Stimulated activated CD8-positive, alpha-beta memory T cell treated with anti-CD3 and anti-CD28 coated beads, Interleukin-7, amount 100 ng/mL, for 24 hours (primary cell): Measurements from ENCODE around the gene CNTFR.

Experiments used
- DNase-seq: peaks from one replicate; pipeline ENCODE4 v3.0.0-alpha.2; 2020; ENCODE audit warnings: low read depth

CNTFR gene

DNA sequence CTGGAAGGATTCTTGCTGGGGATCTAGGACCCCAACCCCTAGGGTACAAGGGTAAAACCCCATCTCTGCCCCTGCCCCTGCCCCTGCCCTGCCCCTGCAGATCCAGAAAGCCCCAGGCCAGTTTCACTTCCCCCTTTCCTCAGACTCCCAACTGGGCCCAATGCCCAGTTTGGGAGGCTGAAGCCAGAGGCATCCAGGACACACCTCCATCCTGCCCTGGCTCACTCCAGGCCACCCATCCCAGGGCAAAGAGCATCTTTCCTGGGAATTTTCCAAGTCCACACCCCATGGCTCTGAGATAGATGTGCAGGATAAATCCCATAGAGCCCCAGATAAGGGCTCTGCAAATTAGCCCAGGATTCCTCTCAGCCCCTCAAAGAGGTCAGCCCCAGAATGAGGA, 17.4 kb downstream of the CNTFR start:
- no peak for DNase-seq

DNA sequence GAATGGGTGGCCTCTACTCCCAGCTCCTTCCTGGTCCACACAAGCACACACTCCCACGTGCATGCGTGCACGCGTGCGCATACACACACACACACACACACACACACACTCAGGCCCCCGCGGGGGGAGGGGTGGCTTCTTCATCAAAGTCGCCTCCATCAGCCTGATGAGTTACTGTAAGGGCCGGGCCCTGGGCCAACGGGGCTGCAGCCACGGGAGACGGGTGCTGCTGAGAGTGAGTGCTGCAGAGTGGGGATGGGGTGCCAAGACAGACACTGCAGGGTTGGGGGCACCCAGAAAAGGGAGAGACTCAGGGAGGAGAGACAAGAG, 18.1 kb downstream of the CNTFR start:
- no peak for DNase-seq

DNA sequence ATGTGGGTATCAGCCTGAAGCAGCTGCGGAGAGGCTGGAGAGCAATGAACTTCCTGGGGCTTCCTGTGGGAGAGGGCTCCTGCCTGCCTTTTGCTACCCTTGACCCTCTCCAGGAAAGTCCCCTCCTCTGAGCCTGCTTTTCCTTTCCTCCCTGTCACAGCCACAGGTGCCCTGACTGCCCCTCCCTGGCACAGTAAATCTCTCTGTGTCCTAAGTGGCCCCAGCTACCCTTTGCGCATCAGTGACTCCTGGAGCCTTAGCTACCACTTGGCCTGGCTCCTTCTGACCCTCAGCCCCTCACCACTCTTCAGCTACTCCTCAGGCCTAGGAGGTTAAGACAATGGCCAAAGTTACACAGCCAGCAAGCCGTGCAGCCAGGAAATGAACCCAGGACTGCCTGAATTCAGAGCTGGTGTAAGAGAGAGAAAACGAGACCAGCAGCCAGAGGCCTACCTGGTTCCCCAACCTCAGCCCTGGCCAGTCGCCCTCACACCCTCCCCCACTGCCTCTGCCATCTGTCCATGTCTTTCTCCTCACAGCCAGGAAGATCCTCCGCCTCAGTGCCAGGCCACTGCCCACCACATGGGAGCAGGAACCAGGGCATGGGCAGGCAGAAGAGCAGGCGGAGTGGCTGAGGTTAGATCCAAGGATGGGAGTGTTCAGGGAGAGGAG, 18.6 kb downstream of the CNTFR start:
- DNase-seq = no peak

DNA sequence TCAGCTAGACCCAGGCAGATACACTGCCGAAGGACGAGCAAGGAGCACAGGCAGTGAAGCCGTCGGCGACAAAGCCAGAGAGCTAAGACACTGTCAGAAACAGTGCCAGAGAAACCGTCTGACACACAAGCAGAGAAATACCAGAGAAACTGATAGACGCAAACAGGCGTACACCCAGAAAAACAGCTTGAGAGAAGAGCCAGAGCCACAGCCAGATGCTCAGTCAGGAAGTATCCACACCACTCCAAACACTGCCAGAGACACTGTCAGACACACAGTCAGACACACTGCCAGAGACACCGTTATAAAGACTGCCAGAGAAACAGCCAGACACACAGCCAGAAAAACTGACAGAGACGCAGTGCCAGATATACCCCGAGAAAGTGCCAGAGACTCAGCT, 19.1 kb downstream of the CNTFR start:
- no peak for DNase-seq

DNA sequence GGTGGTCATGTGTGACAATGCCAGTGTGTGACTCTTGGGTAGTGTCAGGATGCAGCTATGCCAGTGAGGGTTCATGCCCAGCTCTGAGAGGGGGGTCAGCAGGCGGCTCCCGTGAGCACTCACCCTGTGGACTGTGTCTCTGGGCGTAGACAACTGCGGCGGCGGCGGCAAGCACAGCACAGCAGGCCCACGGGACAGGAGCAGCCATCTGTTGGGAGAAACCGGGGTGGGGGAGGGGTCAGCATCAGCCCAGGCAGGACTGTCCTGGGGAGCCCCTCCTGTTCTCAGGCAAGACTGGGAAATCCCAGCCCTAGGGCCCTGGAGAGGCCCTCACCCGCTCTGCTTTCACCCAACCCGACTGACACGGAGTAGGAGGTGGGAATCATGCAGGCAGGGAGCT, 20.8 kb downstream of the CNTFR start:
- no peak for DNase-seq

DNA sequence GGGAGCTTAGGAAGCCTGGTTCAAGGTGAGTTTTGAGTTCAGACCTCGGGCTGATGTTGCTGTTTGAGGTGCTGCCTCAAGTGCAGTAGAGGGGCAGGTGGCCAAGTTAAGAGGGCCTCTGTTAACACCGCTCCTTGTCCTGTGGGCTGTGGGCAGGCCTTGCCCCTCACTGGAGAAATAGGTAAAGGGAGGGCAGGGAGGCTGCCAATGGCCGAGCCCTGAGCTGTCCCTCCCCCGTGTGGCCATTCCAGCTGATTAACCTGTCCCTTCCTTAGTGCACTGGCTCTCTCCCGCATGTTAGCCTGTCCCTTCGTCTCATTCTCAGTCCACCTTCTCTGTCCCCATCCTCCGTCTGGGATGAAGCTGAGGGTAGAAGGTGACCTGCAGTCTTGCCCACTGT, 21.4 kb downstream of the CNTFR start:
- no peak for DNase-seq

DNA sequence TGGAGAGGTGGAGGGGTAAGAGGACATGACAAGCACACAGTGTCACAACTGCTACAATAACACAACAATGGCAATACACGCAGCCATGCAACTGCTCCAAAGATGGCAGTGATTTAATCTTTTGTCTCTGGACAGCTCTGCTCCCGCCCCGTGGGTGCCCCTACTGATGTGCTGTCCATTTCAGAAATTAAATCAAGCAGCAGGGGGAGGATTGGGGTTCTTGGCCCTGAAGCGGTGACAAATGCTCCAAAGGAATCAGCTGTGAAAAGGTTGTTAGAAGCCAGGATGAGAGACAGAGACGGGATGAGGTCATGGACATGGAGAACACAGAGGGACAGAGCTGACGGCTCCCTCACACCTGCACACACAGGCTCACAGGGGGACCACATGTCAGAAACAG, 22.6 kb downstream of the CNTFR start:
- DNase-seq = no peak

DNA sequence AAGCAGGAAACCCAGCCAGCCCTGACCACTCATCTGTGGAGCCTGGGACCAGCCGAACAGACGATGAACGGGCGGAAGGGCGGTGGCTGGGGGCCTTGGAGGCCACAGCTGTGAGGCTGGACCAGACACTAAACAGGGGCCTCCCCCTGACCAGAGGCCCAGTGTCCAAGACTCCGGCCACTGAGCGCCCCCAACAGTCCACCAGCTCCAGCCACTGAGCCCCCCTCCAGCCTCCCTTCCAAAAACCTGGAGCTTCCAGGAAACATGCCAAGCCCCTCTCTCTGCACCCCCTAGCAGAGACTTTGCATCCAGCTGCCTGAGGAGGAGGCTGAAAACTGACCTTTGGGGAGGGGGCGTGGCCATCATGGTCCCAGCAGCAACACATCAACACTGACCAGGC, 23.2 kb downstream of the CNTFR start:
- DNase-seq = no peak

DNA sequence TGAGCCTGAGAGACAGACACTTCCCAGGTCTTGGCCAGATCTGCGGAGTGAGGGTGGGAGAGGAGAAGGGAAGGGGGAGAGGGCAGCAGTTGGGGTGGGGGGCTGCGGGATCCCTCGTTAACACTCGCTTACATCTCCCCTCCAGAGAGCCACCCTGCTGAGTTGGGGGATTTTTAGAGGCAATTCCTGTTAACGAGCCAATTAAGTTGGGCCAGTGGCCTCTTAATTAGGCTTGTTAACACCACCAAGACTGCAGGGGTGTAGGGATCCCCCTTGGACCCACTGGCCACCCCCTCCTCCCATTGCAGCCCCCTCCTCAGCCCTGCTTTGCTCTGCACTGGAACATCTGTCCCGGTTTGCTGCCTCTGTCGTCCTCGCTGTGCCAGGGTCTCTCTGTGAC, 23.7 kb downstream of the CNTFR start:
- no peak for DNase-seq

DNA sequence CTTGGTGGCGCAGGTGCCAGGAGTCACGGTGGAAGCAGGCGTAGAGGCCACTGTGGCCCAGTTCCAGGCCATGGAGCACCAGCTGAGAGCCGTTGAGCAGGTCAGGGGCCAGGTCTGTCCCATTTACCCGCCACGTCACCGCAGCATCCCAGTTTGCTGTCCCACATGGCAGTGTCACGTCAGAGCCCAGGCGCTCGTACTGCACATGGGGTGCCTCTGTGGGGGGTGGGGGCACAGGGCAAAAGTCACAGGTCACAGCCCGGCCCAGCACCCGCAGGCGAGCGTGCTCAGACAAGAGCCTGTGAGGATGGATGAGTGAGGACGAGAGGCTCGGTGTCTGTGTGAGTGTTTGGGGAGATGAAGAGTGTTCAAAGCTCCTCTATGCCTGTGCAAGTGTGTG, 24.9 kb downstream of the CNTFR start:
- no peak for DNase-seq

DNA sequence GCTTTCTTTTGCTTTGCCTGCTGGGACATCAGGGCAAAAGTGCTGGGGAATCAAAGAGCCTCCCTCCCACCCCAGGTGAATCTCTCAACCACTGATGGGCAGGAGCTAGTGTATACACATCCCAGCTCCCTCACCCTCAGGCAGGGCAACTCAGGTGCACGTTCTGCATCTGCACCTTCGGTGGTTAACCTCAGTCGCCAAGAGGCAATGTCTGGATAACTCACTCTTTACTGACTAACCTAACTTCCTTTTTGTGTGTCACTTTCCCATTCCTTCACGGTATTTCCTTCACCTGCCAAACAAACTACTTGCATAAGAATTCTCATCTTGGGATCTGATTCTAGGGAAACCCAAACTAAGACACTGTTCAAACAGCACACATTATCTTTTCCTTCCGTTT, 26.3 kb downstream of the CNTFR start:
- DNase-seq = no peak

DNA sequence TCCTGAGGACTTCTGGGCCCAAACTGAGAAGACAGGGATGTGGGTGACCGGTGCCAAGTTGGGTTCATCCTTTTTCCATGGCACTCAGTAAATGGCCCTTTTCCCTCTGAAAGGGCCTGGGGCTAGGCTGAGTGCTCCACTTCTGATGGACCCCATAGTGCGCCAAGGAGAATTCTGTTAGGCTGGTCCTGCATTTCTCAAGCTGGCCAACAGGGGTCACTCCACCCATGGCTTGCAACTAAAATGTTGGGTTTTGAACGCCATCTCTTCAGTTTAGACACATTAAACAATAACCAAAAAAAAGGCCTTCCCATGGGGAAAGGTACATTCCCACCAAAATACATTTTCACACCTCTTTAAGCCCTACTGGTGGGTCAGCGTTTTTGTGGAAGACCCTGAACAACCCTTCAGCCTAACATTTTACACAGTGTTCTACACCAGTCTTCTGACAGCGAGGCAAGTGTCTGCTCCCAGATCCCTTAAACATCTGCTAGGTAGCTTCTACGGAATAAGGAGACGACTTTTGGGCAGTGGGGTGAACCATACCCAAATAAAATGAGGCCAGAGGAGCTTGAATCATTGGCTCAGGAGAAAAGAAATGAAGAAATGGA, 27.3 kb downstream of the CNTFR start:
- DNase-seq = no peak

DNA sequence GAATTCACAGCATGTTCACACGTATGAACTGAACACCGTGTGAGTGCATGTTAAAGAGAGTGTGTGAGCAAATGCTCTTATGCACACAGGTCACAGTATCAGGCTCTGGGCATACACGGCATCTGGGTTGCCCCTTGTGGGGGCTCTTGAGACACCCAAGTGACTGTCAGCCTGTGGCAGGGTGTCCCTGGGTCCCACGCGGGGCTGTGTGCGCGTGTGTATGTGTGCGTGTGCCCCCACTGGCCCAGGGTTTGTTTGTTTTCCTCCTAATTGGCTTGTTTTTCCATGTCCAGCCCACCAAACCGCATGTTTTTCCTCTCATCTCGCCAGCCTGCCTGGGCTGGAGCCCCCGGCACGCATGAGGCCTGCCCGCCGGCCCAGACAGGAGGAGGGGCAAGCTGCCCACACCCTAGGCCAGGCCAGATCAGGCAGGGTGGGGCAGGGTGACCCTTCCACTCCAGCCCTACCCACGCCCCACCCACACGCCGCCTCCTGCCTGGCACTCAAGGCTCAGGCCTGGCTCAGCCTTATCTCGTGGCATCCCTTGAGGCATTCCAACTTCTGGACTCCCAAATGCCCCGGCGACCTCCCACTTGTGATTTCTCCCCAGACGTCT, 28.8 kb downstream of the CNTFR start:
- DNase-seq = no peak

DNA sequence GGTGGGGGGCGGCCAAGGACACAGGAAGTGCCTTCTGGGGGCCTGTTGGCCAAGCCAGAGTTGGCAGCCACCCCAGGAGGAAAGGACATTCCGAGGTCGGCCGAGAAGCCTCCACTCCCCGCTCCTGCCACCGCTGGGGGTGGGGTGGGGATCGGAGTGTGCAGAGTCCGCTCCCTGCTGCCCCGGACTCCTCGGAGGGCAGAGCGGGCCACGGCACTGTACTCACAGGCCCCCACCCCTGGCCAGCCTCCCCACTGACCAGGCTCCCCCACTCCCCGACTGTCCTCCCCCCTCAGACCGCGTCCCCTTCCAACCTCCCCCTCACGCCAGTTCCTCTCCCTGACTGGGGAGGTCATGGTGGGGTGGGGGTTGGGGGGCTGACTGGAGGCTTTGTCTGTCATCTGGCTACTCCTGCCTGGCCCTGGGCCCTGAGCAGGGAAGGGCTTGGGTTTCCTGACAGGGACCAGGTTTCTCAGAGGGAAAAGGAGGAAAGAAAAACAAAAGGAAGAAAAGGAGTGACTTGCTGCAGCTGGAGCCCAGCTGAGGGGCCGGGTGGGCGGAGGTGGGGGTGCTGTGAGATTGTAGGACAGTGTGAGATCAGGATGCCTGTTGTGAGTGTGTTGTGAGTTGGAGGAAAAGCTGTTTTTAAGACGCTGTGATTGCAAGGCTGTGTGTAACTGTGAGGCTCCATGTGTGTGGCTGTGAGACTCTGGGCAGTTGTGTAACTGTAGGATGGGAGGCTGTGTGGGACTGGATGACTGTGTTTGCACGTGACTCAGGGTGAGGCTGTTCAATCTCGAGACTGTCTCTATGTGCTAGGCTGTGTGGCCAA, 29.7 kb downstream of the CNTFR start:
- DNase-seq = no peak

DNA sequence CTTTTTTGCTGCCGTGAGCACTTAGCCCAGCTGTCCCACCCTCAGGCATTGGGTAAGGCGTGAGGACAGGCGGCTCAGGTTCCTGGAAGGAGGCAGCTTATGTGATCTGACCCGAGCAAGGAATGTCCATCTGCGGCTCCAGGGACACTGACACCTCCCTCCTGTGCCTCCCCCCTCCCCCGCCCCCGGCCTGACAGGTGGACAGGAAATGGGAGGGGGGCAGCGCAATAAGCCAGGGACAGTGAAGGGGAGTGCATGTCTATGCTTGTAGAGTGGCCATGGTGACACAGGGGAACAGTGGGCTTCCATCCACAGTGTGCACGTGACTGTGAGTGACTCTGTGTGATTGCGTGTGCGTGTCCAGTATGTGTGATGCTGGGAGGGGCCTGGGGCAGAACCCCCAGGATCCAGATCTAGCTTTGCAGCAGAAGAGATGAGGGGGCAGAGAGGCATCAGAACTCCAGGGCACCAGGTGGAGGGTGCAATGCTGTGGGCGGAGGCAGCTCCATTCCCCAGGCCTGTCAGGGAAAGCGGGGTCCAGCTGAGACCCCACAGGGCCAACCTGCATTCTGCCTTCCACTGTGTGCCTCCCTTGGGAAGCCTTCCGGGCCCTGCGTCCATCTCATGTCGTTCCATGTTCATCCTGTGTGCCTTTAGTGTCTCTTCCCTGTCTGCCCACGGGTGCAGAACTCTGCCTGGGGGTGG, 30.5 kb downstream of the CNTFR start:
- DNase-seq = no peak

DNA sequence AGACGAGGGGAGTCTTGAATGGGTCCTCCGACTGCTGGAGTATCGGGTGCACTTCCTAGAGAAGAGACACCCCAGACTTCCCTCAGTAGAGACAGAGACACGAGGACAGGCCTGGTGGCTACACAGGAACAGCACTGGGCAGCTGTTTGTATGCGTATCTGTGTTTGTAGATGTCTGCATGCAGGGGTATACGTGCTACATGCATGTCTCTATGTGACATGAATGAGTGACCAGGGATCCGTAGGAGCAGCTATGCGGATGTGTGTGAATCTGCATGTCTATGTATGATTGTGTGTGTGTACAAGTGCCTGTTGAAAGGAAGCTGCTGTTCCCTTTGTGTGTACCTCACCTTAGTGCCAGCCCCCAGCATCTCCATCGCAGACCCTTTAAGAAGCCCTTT, 31.2 kb downstream of the CNTFR start:
- no peak for DNase-seq

DNA sequence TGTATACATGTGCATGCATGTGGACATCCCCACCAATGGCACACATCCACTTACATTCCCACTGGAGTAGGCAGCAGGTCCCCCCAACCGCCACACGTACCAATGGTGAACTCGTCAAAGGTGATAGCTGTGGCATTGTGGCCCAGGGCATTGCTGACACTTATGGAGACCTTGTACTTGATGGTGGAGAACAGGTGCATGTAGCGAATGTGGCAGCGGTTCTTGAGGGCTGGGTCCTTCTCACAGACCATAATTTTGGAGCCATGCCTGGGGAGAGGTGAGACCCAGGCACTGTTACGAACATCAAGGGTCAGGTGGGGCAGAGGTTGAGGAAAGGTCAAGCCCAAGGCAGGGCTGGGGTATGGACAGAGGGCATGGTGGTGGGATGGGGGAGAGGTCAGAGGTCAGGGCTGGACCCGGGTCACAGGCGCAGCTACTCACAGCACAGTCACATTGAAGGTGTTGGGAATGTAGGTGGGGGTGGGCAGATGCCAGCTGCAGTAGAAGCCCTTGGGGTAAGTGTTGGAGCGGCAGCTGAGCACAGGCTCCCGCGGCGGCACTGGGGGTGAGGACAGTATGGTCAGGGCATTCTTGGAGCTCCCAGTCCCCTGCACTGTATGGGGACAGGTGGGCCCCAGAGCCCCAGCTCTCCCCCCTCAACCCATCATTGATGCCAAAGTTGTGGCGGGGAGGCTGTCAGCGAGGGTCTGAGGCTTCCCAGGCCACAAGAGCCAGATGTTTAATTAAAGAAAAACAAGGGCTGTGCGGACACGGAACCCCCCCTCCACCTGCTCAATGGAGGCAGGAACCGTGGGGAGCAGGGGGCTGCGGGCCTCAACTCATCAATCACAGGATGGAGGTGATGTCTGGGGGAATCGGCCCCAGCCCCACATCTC, 31.9 kb downstream of the CNTFR start:
- no peak for DNase-seq

DNA sequence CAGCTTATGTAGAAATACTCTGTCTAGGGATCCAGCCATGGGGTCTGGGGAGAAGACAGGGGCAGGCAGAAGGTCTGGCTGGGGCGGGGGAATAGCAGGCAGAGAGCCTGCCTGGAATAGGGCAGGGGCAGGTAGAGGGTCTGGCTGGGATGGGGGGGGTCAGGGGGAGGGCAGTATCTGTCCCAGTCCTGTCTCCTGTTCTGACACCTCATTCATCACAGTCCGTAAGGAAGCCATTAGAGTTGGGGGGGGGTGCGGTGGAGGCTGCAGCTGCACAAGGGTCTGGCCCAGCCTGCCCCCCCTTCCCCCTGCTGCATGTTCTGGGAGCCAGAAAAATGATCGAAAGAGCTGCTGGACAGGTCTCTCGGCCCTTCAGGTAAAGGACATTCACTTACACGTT, 32.6 kb downstream of the CNTFR start:
- DNase-seq = no peak

DNA sequence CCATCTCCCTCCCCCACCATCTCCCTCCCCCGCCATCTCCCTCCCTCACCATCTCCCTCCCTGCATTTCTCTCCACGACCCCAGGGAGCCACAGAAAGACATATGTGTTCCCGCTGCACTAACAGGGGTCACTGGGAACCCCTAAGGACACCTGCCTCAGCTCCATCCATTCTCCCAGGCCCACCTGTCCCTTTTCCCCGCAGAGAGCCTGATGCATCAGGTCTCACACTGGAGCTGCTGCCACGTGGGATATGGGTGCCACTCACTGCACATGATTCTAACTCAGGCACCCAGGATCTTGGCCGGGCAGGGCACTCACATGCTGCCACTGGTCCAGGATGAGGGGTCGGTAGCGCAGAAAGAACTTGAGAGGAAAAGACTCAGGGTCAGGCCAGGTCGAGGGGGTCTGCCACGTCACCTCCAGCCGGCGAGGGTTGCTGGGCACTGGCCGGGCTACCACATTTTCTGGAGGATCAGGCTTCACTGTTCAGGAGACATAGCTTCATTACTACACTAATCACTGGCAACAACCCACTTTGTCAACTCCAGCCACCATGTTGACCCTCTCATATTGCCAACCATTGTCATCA, 33.5 kb downstream of the CNTFR start:
- no peak for DNase-seq

DNA sequence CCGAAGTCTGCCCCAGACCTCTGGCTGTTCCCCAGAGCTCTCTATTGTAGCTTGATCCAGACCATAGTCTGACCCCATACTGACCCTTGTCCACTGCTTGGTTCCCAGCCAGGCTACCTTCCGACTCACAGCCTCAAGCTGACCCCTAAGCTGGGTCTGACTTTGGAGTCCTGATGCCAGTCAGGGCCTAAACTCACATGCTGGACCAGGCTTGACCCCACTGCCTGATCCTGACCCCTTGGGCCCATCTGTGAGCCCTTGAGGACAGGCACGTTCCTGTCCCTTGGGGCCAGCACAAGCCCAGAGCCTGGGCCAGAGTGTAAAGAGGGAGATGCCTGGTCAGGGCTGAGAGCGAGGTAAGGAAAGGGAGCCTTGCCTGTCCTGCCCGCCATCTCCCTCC, 34.0 kb downstream of the CNTFR start:
- DNase-seq = no peak

DNA sequence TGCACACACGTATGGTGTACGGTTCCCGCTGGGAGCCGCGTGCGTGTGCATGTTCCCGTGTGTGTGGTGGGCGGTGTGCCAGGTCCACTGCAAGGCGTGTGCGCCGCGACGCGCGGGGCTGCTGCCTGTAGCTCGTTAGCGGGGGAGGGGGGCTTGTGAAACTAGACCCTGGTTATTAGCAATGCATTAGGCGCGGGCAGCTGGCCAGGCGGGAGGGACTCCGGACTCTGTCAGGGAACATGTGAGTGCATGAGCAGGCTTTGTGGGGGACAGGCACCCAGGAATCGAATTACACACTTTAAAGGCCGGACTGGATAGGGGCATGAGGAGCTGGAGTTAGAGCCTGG, 34.5 kb downstream of the CNTFR start:
- no peak for DNase-seq
